Omental fat pad (tissue), 4 donors: ENCODE data around the gene CREB5. TPM values are rescaled to one million over a fixed set of nuclear protein-coding genes. Genes with fewer than 3 reads are reported as not detected.

Experiments used
- ATAC-seq: fragments of 150-250 bp; one replicate; pipeline ENCODE4 v1.9.1; 2016; ENCODE audit warnings: mild to moderate bottlenecking, moderate library complexity; ENCODE audit not compliant: low FRiP score
- DNase-seq: peaks from one replicate; pipeline ENCODE4 v3.0.0-alpha.2; 2019; ENCODE audit warnings: low spot score
- total RNA-seq, 4 donors: library from RNA; depleted of rRNA; stranded (reverse); fragments of >200 nt; gene quantifications; one replicate each; pipeline ENCODE4 v1.1.0, GENCODE V29; 2016
- TF ChIP-seq, protein P1 (sequence below), 3 donors: fragments of 450-650 bp; IDR thresholded peaks; one replicate each; pipeline ENCODE4 v1.5.1; 2016 to 2017; ENCODE audit warnings: antibody characterized with exemption in 3 of 3, mild to moderate bottlenecking in 3 of 3, moderate library complexity in 2 of 3

Gene CREB5
- total RNA-seq, 4 donors from 2014 or later = 27.9 to 87.0 (median 42.9) TPM

DNA sequence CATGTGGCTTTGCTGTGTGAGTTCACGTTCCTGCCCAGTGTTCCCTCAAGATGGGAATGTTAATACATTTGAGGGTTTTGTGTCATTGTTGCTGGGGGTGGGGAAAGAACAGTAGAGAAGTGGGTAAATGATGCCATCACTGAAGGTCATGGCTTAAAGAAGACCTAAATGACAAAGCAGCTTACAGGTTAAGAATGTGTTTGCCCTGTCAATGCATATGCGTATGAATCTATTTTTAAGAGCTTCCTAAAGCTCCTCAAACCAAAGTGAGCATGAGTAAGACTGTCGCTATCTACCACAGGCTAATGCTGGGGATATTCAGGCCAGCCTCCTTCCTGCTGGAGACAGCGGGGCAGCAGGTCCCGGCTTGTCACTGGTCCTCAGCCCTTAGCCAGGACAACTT lies 162.9 kb downstream of the CREB5 start:
- no peak for ATAC-seq

GRCh38 chr7:28576656-28577055 lies 164.3 kb downstream of the CREB5 start:
- TF ChIP-seq, protein P1, sequence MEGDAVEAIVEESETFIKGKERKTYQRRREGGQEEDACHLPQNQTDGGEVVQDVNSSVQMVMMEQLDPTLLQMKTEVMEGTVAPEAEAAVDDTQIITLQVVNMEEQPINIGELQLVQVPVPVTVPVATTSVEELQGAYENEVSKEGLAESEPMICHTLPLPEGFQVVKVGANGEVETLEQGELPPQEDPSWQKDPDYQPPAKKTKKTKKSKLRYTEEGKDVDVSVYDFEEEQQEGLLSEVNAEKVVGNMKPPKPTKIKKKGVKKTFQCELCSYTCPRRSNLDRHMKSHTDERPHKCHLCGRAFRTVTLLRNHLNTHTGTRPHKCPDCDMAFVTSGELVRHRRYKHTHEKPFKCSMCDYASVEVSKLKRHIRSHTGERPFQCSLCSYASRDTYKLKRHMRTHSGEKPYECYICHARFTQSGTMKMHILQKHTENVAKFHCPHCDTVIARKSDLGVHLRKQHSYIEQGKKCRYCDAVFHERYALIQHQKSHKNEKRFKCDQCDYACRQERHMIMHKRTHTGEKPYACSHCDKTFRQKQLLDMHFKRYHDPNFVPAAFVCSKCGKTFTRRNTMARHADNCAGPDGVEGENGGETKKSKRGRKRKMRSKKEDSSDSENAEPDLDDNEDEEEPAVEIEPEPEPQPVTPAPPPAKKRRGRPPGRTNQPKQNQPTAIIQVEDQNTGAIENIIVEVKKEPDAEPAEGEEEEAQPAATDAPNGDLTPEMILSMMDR (IDR thresholded peaks at IDR 0.05) = no peak
- ATAC-seq (no peak), DNase-seq (no peak)

More for the DNA sequence above, 162.9 kb downstream of the CREB5 start:
- DNase-seq = no peak
- TF ChIP-seq, protein P1 (IDR thresholded peaks at IDR 0.05) = no peak

DNA sequence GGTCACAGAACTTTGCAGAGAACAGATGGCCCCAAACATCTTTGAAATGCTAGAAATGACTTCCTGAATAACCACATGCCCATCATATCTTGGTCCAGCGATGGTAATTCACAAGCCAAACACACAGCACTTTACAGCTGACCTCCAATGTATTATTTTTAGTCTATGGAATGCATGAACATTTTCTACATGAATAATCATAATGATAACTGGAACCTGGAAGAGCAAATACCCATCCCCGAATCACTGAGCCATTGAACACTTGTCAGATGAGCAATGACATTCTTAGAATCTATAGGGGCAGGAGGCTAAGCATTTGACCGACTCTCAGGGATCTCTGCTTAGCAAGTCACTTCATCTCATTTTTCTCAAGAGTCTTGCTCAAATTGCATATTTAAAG lies 167.3 kb downstream of the CREB5 start:
- ATAC-seq = no peak
- TF ChIP-seq, protein P1 (IDR thresholded peaks at IDR 0.05) = no peak

GRCh38 chr7:28580665-28581064 lies 168.3 kb downstream of the CREB5 start:
- DNase-seq = no peak
- no peak for ATAC-seq
- TF ChIP-seq, protein P1 (IDR thresholded peaks at IDR 0.05) = no peak

More for the DNA sequence above, 167.3 kb downstream of the CREB5 start:
- no peak for DNase-seq

GRCh38 chr7:28581351-28581750 lies 169.0 kb downstream of the CREB5 start:
- DNase-seq (no peak), ATAC-seq (no peak)
- TF ChIP-seq, protein P1 (IDR thresholded peaks at IDR 0.05) = no peak

GRCh38 chr7:28582226-28582625 lies 169.9 kb downstream of the CREB5 start:
- ATAC-seq = no peak

GRCh38 chr7:28584235-28584634 lies 171.9 kb downstream of the CREB5 start:
- ATAC-seq (no peak), DNase-seq (no peak)
- TF ChIP-seq, protein P1 (IDR thresholded peaks at IDR 0.05) = no peak

More at GRCh38 chr7:28582226-28582625, 169.9 kb downstream of the CREB5 start:
- DNase-seq = no peak
- TF ChIP-seq, protein P1 (IDR thresholded peaks at IDR 0.05) = no peak
